H7 (cell line): Measurements from ENCODE around the gene DPEP3. TPM values are rescaled to one million over a fixed set of nuclear protein-coding genes. Genes with fewer than 3 reads are reported as not detected.
"Not testable (repeated sequence)": the region's sequence is repeated elsewhere in the genome, so short reads cannot be mapped to it uniquely, and the experiment has no call there.

Source experiments
- DNase-seq: peaks from one replicate; pipeline ENCODE4 v3.0.0; 2012
- H3K27me3 ChIP-seq: 2 replicates; pipeline ENCODE4 v1.6.0; 2011; ENCODE audit warnings: mild to moderate bottlenecking, low read length; ENCODE audit not compliant: control insufficient read depth, insufficient read depth
- H3K36me3 ChIP-seq: replicated peaks from 2 replicates; pipeline ENCODE4 v1.5.1; 2011; ENCODE audit warnings: low read length; ENCODE audit not compliant: control insufficient read depth, insufficient read depth
- H3K4me3 ChIP-seq: 2 replicates; pipeline ENCODE4 v1.5.1; 2011; ENCODE audit warnings: low read depth, mild to moderate bottlenecking, control low read depth, low read length, moderate library complexity; ENCODE audit not compliant: insufficient read depth
- total RNA-seq: library from RNA; depleted of rRNA; stranded (reverse); fragments of >200 nt; shearing (Covaris generic); gene quantifications from 2 replicates; pipeline ENCODE4 v1.2.3, GENCODE V29; 2014; rRNA removed

The DPEP3 gene, protein sequence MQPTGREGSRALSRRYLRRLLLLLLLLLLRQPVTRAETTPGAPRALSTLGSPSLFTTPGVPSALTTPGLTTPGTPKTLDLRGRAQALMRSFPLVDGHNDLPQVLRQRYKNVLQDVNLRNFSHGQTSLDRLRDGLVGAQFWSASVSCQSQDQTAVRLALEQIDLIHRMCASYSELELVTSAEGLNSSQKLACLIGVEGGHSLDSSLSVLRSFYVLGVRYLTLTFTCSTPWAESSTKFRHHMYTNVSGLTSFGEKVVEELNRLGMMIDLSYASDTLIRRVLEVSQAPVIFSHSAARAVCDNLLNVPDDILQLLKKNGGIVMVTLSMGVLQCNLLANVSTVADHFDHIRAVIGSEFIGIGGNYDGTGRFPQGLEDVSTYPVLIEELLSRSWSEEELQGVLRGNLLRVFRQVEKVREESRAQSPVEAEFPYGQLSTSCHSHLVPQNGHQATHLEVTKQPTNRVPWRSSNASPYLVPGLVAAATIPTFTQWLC
- 0.03 and 0.48 TPM in 2 replicates for total RNA-seq

DNA sequence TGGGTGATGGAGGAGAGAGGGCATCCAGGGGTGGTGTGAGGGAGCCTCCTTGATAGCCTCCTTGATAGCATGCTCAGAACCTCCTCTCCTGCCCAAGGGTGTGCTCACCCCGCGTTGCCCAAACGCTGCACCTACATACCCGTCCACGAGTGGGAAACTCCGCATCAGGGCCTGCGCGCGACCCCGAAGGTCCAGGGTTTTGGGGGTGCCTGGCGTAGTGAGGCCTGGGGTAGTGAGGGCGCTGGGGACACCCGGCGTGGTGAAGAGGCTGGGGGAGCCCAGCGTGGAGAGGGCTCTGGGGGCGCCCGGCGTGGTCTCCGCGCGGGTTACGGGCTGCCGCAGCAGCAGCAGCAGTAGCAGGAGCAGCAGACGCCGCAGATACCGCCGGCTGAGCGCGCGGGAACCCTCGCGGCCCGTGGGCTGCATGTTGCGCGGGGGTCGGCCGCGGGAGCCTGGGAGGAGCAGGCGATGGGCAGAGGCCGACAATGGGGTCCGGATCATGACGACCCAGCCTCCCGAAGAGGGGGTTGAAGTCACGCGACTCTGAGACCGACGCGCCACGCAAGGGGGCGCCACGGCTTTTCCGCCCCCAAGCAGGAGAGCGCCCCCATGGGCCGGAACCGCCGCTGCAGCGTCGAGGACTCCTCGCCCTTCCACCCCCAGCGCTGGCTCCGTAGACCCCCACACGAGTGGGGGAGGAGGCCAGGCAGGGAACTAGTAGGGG, at the start of gene DPEP3:
TSS of gene DPEP3 (minus strand) at position 545 of the 724 bp plus-strand sequence. CDS start at position 426, 119 bp downstream.
- DNase-seq: peak; percentile 97
- Histone ChIP-seq H3K4me3 (no peak within 1 kb of the TSS), H3K27me3 (peaks cover 1% of the 10 kb centered on the region; the same call in 1 of the 2 replicates), H3K36me3 (no peaks in the 10 kb centered on the region)

- no peak overlapping the region for H3K4me3 ChIP-seq
- no peaks in the 10 kb centered on the region for H3K27me3 ChIP-seq
- no peak for DNase-seq
- peaks cover 4% of the 10 kb centered on the region for H3K36me3 ChIP-seq
Observed at GRCh38 chr16:68028996-68029395, 48.7 kb upstream of the DPEP3 start.

- DNase-seq: peak; percentile 91
- H3K36me3 ChIP-seq: peaks cover 8% of the 10 kb centered on the region
- peak within 1 kb of the TSS; percentile 91 for H3K4me3 ChIP-seq
- H3K27me3 ChIP-seq: no peaks in the 10 kb centered on the region
Observed at GRCh38 chr16:68022728-68023537, 42.6 kb upstream of the DPEP3 start, which contains the start of the genes DDX28 and DUS2. Gene DDX28, minus strand, starts transcription at chr16:68023232. Its CDS starts 30 bp downstream, at chr16:68023202. Gene DUS2, plus strand, starts transcription at chr16:68023284. Its CDS starts 14,740 bp downstream, at chr16:68038024.

DNA sequence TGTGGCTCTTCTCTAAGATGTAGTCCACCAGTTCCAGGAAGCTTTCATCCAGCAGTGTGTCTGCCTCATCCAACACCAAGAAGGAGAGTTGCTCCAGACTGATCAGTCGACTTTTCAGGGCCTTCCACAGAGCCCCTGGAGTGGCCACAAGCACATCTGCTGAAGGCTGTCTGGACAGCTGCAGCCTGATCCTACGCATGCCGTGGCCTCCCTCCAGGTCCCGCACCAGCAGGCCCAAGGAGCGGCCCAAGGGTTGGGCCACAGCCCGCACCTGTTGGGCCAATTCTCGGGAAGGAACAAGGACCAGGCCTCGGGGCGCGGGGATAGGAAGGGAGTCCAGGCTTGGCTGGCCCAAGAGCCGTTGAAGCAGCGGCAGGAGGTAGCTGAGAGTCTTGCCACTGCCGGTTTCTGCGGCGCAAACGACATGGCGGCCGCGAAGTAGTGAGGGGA, 42.0 kb upstream of the DPEP3 start:
- H3K36me3 ChIP-seq: peaks cover 7% of the 10 kb centered on the region
- no peaks in the 10 kb centered on the region for H3K27me3 ChIP-seq
- peak overlapping the region; percentile 91 for H3K4me3 ChIP-seq
- no peak for DNase-seq

- DNase-seq: no peak
- Histone ChIP-seq H3K27me3 (no peaks in the 10 kb centered on the region), H3K4me3 (no peak overlapping the region), H3K36me3 (peaks cover 7% of the 10 kb centered on the region)
Observed at GRCh38 chr16:68021490-68021889, 41.2 kb upstream of the DPEP3 start.

- Histone ChIP-seq H3K4me3 (no peak overlapping the region), H3K27me3 (no peaks in the 10 kb centered on the region), H3K36me3 (peaks cover 5% of the 10 kb centered on the region; the same call in 1 of the 2 replicates)
- DNase-seq: no peak
Observed at GRCh38 chr16:68019167-68019680, 38.9 kb upstream of the DPEP3 start.

- Histone ChIP-seq H3K27me3 (no peaks in the 10 kb centered on the region), H3K36me3 (no peaks in the 10 kb centered on the region), H3K4me3 (no peak within 1 kb of the TSS)
- DNase-seq: no peak
Observed at GRCh38 chr16:68015681-68016080, 35.4 kb upstream of the DPEP3 start, which contains the start of gene DPEP2NB. Gene DPEP2NB, minus strand, starts transcription at chr16:68015911. Its CDS starts 141 bp downstream, at chr16:68015770.

DNA sequence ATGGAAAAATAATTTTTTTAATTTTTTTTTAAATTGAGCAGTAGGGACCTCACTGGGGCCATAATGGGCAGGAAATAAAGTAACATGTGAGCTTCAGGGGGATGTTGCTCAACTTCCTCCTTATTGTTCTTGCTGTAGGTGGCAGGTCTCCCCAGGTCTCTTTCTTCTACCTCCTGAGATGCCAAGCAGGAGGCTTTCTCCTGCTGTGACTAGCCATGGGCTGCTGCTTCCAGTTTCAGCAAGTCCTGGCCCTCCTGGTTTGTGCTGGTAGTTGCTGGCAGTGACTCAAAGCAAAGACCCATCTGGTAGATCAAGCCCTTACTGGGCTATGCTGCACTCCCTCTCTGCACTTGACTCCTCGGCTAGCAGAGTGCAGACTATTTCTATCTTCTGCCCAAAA, 33.1 kb upstream of the DPEP3 start:
- DNase-seq: no peak
- Histone ChIP-seq H3K27me3 (no peaks in the 10 kb centered on the region), H3K36me3 (no peaks in the 10 kb centered on the region), H3K4me3 (no peak overlapping the region)

DNA sequence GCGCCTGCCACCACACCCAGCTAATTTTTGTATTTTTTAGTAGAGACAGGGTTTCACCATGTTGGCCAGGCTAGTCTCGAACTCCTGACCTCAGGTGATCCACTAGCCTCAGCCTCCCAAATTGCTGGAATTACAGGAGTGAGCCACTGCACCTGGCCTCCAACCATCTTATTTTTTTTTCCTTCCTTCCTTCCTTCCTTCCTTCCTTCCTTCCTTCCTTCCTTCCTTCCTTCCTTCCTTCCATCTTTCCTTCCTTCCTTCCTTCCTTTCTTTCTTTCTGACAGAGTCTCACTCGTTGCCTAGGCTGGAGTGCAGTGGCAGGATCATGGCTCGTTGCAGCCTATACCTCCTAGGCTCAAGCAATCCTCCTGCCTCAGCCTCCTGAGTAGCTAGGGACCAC, 29.6 kb upstream of the DPEP3 start:
- not testable (repeated sequence) for H3K27me3 ChIP-seq, H3K4me3 ChIP-seq, H3K36me3 ChIP-seq, DNase-seq

GRCh38 chr16:68009157-68009735, 28.9 kb upstream of the DPEP3 start:
- DNase-seq: peak; percentile 62

GRCh38 chr16:68005786-68006286, 25.5 kb upstream of the DPEP3 start:
- DNase-seq: peak; percentile 46
- Histone ChIP-seq H3K4me3 (no peak overlapping the region), H3K36me3 (no peaks in the 10 kb centered on the region)

More at GRCh38 chr16:68009157-68009735, 28.9 kb upstream of the DPEP3 start:
- H3K4me3 ChIP-seq: no peak overlapping the region
- H3K36me3 ChIP-seq: no peaks in the 10 kb centered on the region
- no peaks in the 10 kb centered on the region for H3K27me3 ChIP-seq

DNA sequence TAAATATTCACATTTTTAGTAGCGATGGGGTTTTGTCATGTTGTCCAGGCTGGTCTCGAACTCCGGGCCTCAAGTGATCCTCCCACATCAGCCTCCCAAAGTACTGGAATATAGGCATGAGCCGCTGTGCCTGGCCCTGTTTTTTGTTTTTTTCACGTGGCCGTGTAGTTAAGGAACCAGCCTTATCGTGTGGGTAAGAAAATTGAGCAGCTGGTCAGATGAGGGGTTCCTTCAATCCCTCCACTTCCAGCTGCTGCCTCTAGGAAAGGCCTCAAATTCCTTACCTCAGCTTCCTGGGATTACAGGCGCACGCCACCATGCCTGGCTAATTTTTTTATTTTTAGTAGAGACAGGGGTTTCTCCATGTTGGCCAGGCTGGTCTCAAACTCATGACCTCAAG, 24.9 kb upstream of the DPEP3 start:
- H3K4me3 ChIP-seq: no peak overlapping the region

More at GRCh38 chr16:68005786-68006286, 25.5 kb upstream of the DPEP3 start:
- no peaks in the 10 kb centered on the region for H3K27me3 ChIP-seq

DNA sequence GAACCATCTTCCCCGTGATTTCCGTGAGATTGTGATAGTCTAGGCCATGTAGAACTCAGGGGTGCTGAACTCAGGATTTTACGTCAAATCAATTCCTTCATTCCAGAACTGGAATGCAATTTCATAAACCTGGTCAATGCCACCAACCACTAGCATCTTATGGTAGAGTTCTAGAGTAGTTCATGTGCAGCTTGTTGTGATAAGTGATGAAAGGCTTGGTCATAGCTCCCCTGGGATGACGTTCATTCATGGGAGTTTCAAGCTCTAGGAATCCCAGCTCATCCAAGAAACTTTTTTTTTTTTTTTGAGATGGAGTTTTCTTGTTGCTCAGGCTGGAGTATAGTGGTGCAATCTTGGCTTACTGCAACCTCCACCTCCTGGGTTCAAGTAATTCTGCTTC, 22.7 kb upstream of the DPEP3 start:
- DNase-seq: no peak
- H3K36me3 ChIP-seq: no peaks in the 10 kb centered on the region
- H3K27me3 ChIP-seq: no peaks in the 10 kb centered on the region
- H3K4me3 ChIP-seq: no peak overlapping the region

More for the DNA sequence above, 24.9 kb upstream of the DPEP3 start:
- H3K27me3 ChIP-seq: no peaks in the 10 kb centered on the region
- DNase-seq: no peak
- no peaks in the 10 kb centered on the region for H3K36me3 ChIP-seq
